Natural killer cell (primary cell): ENCODE results near the gene ATRNL1. TPM values are rescaled to one million over a fixed set of nuclear protein-coding genes. Genes with fewer than 3 reads are reported as not detected.

Source experiments
- ATAC-seq, 3 donors: fragments of 150-1000 bp in 2 of 3; fragments of 200-7000 bp in 1 of 3; cut with Tn5 transposase; 1 replicate in 1 of 3; 2 replicates in 2 of 3; pipeline ENCODE4 v1.10.0; 2021; ENCODE audit warnings: mild to moderate bottlenecking in 2 of 3, moderate library complexity in 2 of 3
- DNase-seq, 2 donors: peaks; one replicate each; pipeline versions ENCODE4 v3.0.0 to v3.0.0-alpha.2; 2013 to 2021; ENCODE audit warnings: mixed read lengths in 1 of 2
- H3K27ac ChIP-seq: one replicate; pipeline ENCODE4 v1.5.1; 2013; ENCODE audit warnings: mild to moderate bottlenecking, low read length
- H3K27me3 ChIP-seq: one replicate; pipeline ENCODE4 v1.6.1; 2013; ENCODE audit warnings: low read length; ENCODE audit not compliant: control insufficient read depth, insufficient read depth
- H3K36me3 ChIP-seq: one replicate; pipeline ENCODE4 v1.6.1; 2013; ENCODE audit warnings: low read length; ENCODE audit not compliant: control insufficient read depth, insufficient read depth
- H3K4me1 ChIP-seq: one replicate; pipeline ENCODE4 v1.6.1; 2013; ENCODE audit warnings: low read length; ENCODE audit not compliant: control insufficient read depth, insufficient read depth
- H3K4me3 ChIP-seq: one replicate; pipeline ENCODE4 v1.5.1; 2013; ENCODE audit warnings: low read length
- H3K9me3 ChIP-seq: one replicate; pipeline ENCODE4 v1.6.1; 2013; ENCODE audit warnings: low read length; ENCODE audit not compliant: control insufficient read depth, insufficient read depth
- H3K27ac Mint-ChIP-seq, 2 donors: one replicate each; pipeline ENCODE4 v1.8.0; 2022; ENCODE audit warnings: mild to moderate bottlenecking in 2 of 2, mixed read lengths in 2 of 2, moderate library complexity in 1 of 2
- H3K27me3 Mint-ChIP-seq, 2 donors: one replicate each; pipeline ENCODE4 v1.8.0; 2022; ENCODE audit warnings: low read depth in 2 of 2, mixed read lengths in 2 of 2
- H3K36me3 Mint-ChIP-seq: one replicate; pipeline ENCODE4 v1.8.0; 2022; ENCODE audit warnings: mixed read lengths
- H3K4me1 Mint-ChIP-seq, 2 donors: one replicate each; pipeline ENCODE4 v1.8.0; 2022; ENCODE audit warnings: mixed read lengths in 2 of 2
- H3K4me3 Mint-ChIP-seq: one replicate; pipeline ENCODE4 v1.8.0; 2022; ENCODE audit warnings: mild to moderate bottlenecking, moderate library complexity, mixed read lengths
- H3K9me3 Mint-ChIP-seq, 2 donors: one replicate each; pipeline ENCODE4 v1.8.0; 2022; ENCODE audit warnings: mixed read lengths in 2 of 2
- CTCF ChIP-seq: fragments of 200-600 bp; IDR thresholded peaks from one replicate; pipeline ENCODE4 v1.8.0; 2022; ENCODE audit warnings: antibody characterized with exemption
- WGBS: methylation state at CpG from one replicate; pipeline ENCODE4 v1.1.7; 2013; ENCODE audit warnings: missing lambda C conversion rate; ENCODE audit not compliant: insufficient coverage; 5-methylcytosine and 5-hydroxymethylcytosine counted together
- intact Hi-C: fragments of 100-400 bp; cut with micrococcal nuclease; formaldehyde crosslinking; loops from one replicate; pipeline ENCODE4 v1.14.2; 2022
- total RNA-seq, 4 donors: library from RNA; stranded (reverse); fragments of 120-200 nt in 1 of 4; gene quantifications; one replicate each; pipeline versions ENCODE4 v1.2.3 to v1.2.4, GENCODE V29; 2013 to 2022

Gene ATRNL1
- total RNA-seq, 3 donors from 2014 or later (not counting 1 experiment from before 2014, with no cell fraction given), result not detected

DNA sequence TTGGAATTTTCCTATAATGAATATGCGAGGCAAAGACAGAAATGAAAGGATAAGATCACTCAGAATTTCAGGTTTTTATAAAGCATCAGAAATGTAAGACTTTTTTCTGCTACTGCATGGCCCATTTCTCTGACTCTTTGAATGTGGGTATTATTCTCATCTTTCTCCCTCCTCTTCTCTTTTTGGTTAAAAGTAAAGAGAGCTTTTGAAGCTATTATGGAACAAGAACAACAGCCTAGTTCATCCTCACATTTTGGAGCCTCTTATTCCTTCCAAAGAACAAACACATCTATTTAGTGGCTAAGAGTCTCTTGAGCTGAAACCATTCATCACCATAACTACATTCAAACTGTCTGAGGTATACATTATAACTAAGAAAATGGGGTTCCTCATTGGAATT, 19.4 kb upstream of the ATRNL1 start:
- no peak overlapping the region for H3K27ac Mint-ChIP-seq
- H3K27me3 Mint-ChIP-seq, result peaks cover 3 to 16% of the 10 kb centered on the region in 2 donors
- Histone ChIP-seq H3K36me3 (no peaks in the 10 kb centered on the region), H3K27me3 (no peaks in the 10 kb centered on the region), H3K4me3 (no peak overlapping the region), H3K4me1 (no peaks in the 10 kb centered on the region), H3K27ac (no peak overlapping the region), H3K9me3 (no peaks in the 10 kb centered on the region)
- H3K9me3 Mint-ChIP-seq, result no peaks in the 10 kb centered on the region
- WGBS, result no CpG with 5 or more reads among the region's 1 CpG
- no peaks in the 10 kb centered on the region for H3K36me3 Mint-ChIP-seq
- TF ChIP-seq CTCF, result no peak
- DNase-seq (no peak), ATAC-seq (no peak)
- no peaks in the 10 kb centered on the region for H3K4me1 Mint-ChIP-seq
- H3K4me3 Mint-ChIP-seq, result no peak overlapping the region
- intact Hi-C loops, result no loop called here

DNA sequence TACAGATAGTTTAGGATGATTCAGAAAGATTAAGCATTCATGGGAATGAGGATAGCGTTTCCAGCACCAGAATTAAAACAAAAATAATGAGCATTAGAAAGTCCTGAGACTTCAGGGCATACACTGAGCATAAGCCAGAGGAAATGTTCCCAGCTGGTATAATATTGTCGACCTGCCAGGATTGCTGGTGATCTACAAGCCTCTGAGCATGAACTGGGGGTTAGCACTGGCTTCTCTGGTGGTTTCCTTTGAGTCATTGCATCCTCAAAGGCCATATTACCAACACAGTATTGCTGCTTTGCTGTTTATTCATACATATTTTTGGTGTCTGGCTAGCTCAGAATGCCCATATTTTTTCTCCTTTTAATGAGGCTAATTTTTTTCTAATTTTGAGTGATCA, 10.7 kb upstream of the ATRNL1 start:
- no peak overlapping the region for H3K27ac Mint-ChIP-seq
- no peak overlapping the region for H3K27ac ChIP-seq
- no peak for ATAC-seq
- no peak overlapping the region for H3K4me3 Mint-ChIP-seq
- no peaks in the 10 kb centered on the region for H3K36me3 Mint-ChIP-seq
- no peaks in the 10 kb centered on the region for H3K9me3 ChIP-seq
- intact Hi-C loops, result no loop called here
- TF ChIP-seq CTCF, result no peak
- H3K4me1 Mint-ChIP-seq, result no peaks in the 10 kb centered on the region
- peaks cover 10 to 11% of the 10 kb centered on the region in 2 donors for H3K27me3 Mint-ChIP-seq
- peaks cover 2 to 4% of the 10 kb centered on the region in 2 donors for H3K9me3 Mint-ChIP-seq
- H3K4me1 ChIP-seq, result no peaks in the 10 kb centered on the region
- WGBS, result 74% methylated on average over 2 of the region's 2 CpGs
- H3K4me3 ChIP-seq, result no peak overlapping the region
- H3K36me3 ChIP-seq, result no peaks in the 10 kb centered on the region
- no peaks in the 10 kb centered on the region for H3K27me3 ChIP-seq
- no peak for DNase-seq

- no peak overlapping the region for H3K4me3 ChIP-seq
- peaks cover 13 to 21% of the 10 kb centered on the region in 2 donors for H3K27me3 Mint-ChIP-seq
- no peak overlapping the region for H3K27ac Mint-ChIP-seq
- no peak for DNase-seq
- no peak for TF ChIP-seq CTCF
- peaks cover 2% of the 10 kb centered on the region in 2 donors for H3K9me3 Mint-ChIP-seq
- no peak overlapping the region for H3K4me3 Mint-ChIP-seq
- no peaks in the 10 kb centered on the region for H3K36me3 ChIP-seq
- ATAC-seq, result no peak
- intact Hi-C loops, result no loop called here
- H3K36me3 Mint-ChIP-seq, result no peaks in the 10 kb centered on the region
- no peaks in the 10 kb centered on the region for H3K9me3 ChIP-seq
- H3K4me1 ChIP-seq, result no peaks in the 10 kb centered on the region
- H3K27ac ChIP-seq, result no peak overlapping the region
- 81% methylated on average over 4 of the region's 5 CpGs for WGBS
- peaks cover 4% of the 10 kb centered on the region for H3K27me3 ChIP-seq
- H3K4me1 Mint-ChIP-seq, result no peaks in the 10 kb centered on the region
Observed at GRCh38 chr10:115084277-115084850, 8.8 kb upstream of the ATRNL1 start.

GRCh38 chr10:115091161-115091560, 2.0 kb upstream of the ATRNL1 start:
- intact Hi-C loops, result no loop called here
- DNase-seq (no peak), ATAC-seq (no peak)
- WGBS, result 91% methylated on average over 6 of the region's 6 CpGs
- H3K4me3 Mint-ChIP-seq, result no peak overlapping the region
- no peaks in the 10 kb centered on the region for H3K9me3 ChIP-seq
- no peak overlapping the region for H3K27ac ChIP-seq
- H3K27me3 Mint-ChIP-seq, result peaks cover 37 to 59% of the 10 kb centered on the region in 2 donors
- H3K4me3 ChIP-seq, result no peak overlapping the region
- peaks cover 24% of the 10 kb centered on the region for H3K27me3 ChIP-seq
- TF ChIP-seq CTCF, result no peak
- H3K36me3 Mint-ChIP-seq, result peaks cover 5% of the 10 kb centered on the region
- peaks cover 7 to 11% of the 10 kb centered on the region in 2 donors for H3K4me1 Mint-ChIP-seq
- H3K4me1 ChIP-seq, result peaks cover 10% of the 10 kb centered on the region
- H3K9me3 Mint-ChIP-seq, result no peaks in the 10 kb centered on the region
- no peaks in the 10 kb centered on the region for H3K36me3 ChIP-seq
- no peak overlapping the region for H3K27ac Mint-ChIP-seq
